B cell (primary cell): ENCODE results near the gene TMED5. TPM values are rescaled to one million over a fixed set of nuclear protein-coding genes. Genes with fewer than 3 reads are reported as not detected.
A peak's percentile ranks its signal among the peaks of the same experiment; 100 is the strongest.
"Not testable (repeated sequence)": the region's sequence is repeated elsewhere in the genome, so short reads cannot be mapped to it uniquely, and the experiment has no call there.

Experiments used
- ATAC-seq: fragments of 200-7000 bp; cut with Tn5 transposase; one replicate; pipeline ENCODE4 v1.10.0; 2021; ENCODE audit warnings: low read depth, mild to moderate bottlenecking, moderate number of reproducible peaks, moderate library complexity
- CTCF ChIA-PET: fragments of 350-600 bp; sonication (Branson Sonifier 250); formaldehyde crosslinking; loops from one replicate; lab custom pipeline; 2021; ENCODE audit warnings: antibody characterized with exemption, inconsistent platforms; lab: Charles Lee
- POLR2A ChIA-PET: fragments of 350-600 bp; sonication (Branson Sonifier 250); formaldehyde crosslinking; loops from one replicate; lab custom pipeline; 2021; ENCODE audit warnings: antibody characterized with exemption; lab: Charles Lee
- DNase-seq: peaks from one replicate; pipeline ENCODE4 v3.0.0; 2013
- H2AFZ ChIP-seq: 2 replicates; pipeline ENCODE4 v1.6.1; 2012; ENCODE audit warnings: mild to moderate bottlenecking, low read depth, low read length; ENCODE audit not compliant: insufficient read depth, poor library complexity, severe bottlenecking
- H3K27ac ChIP-seq, 2 donors: 1 replicate in 1 of 2; 2 replicates in 1 of 2; pipeline ENCODE4 v1.5.1; 2012 to 2013; ENCODE audit warnings: low read length in 2 of 2, mild to moderate bottlenecking in 2 of 2, moderate library complexity in 1 of 2
- H3K27me3 ChIP-seq, 4 experiments: fragments of 200-600 bp in 1 of 4; sonication (generic) in 1 of 4; replicated peaks in 1 of 4; 1 replicate in 2 of 4; 2 replicates in 2 of 4; pipeline versions ENCODE4 v1.6.1 to v1.7.0; 2013 to 2016; ENCODE audit warnings: low read length in 3 of 4, mild to moderate bottlenecking in 2 of 4, mixed read lengths in 1 of 4, moderate library complexity in 1 of 4; ENCODE audit not compliant: insufficient read depth in 4 of 4, control insufficient read depth in 3 of 4; ENCODE audit errors: control extremely low read depth in 1 of 4
- H3K36me3 ChIP-seq, 2 experiments: replicated peaks in 1 of 2; 1 replicate in 1 of 2; 2 replicates in 1 of 2; pipeline versions ENCODE4 v1.6.1 to v1.7.1; 2013; ENCODE audit warnings: low read length in 1 of 2; ENCODE audit not compliant: insufficient read depth in 2 of 2, control insufficient read depth in 1 of 2; ENCODE audit errors: control extremely low read depth in 1 of 2, extremely low read depth in 1 of 2
- H3K4me1 ChIP-seq, 2 donors: fragments of 200-600 bp in 1 of 2; sonication (generic) in 1 of 2; 1 replicate in 1 of 2; 2 replicates in 1 of 2; pipeline versions ENCODE4 v1.5.1 to v1.6.1; 2013 to 2017; ENCODE audit warnings: low read length in 2 of 2; ENCODE audit not compliant: control insufficient read depth in 2 of 2, insufficient read depth in 2 of 2
- H3K4me2 ChIP-seq: replicated peaks from 2 replicates; pipeline ENCODE3; 2012; ENCODE audit warnings: mild to moderate bottlenecking, low read depth, low read length; ENCODE audit not compliant: poor library complexity, severe bottlenecking
- H3K4me3 ChIP-seq, 5 experiments: fragments of 200-600 bp in 1 of 5; sonication (generic) in 1 of 5; 1 replicate in 3 of 5; 2 replicates in 2 of 5; pipeline versions ENCODE4 v1.5.1 to v1.7.0; 2011 to 2016; ENCODE audit warnings: low read length in 4 of 5, mild to moderate bottlenecking in 4 of 5, low read depth in 2 of 5, control low read depth in 1 of 5, moderate library complexity in 1 of 5; ENCODE audit not compliant: insufficient read depth in 1 of 5; ENCODE audit errors: control extremely low read depth in 1 of 5, extremely low read depth in 1 of 5
- H3K79me2 ChIP-seq: fragments of 200-600 bp; sonication (generic); one replicate; pipeline ENCODE4 v1.6.0; 2016; ENCODE audit warnings: low read length; ENCODE audit not compliant: control insufficient read depth, insufficient read depth
- H3K9ac ChIP-seq: fragments of 200-600 bp; sonication (generic); 2 replicates; pipeline ENCODE4 v1.6.1; 2017; ENCODE audit warnings: mild to moderate bottlenecking, low read length, moderate library complexity
- H3K9me3 ChIP-seq, 3 donors: one replicate each; pipeline versions ENCODE4 v1.6.1 to v1.7.1; 2013; ENCODE audit warnings: low read length in 2 of 3; ENCODE audit not compliant: control insufficient read depth in 2 of 3, insufficient read depth in 1 of 3; ENCODE audit errors: control extremely low read depth in 1 of 3
- H4K20me1 ChIP-seq: 2 replicates; pipeline ENCODE4 v1.6.0; 2012; ENCODE audit warnings: mild to moderate bottlenecking, low read length; ENCODE audit not compliant: insufficient read depth, control insufficient read depth, poor library complexity, severe bottlenecking
- H3K27ac Mint-ChIP-seq: one replicate; pipeline ENCODE4 v1.8.0; 2021; ENCODE audit warnings: mixed read lengths
- H3K27me3 Mint-ChIP-seq: one replicate; pipeline ENCODE4 v1.8.0; 2021; ENCODE audit warnings: mixed read lengths
- H3K4me1 Mint-ChIP-seq: one replicate; pipeline ENCODE4 v1.8.0; 2021; ENCODE audit warnings: mixed read lengths
- H3K4me3 Mint-ChIP-seq: one replicate; pipeline ENCODE4 v1.8.0; 2021; ENCODE audit warnings: mixed read lengths
- H3K9me3 Mint-ChIP-seq: one replicate; pipeline ENCODE4 v1.8.0; 2022; ENCODE audit warnings: mixed read lengths; ENCODE audit not compliant: insufficient read depth
- EZH2 ChIP-seq: IDR thresholded peaks from 2 replicates; pipeline ENCODE4 v1.6.1; 2012; ENCODE audit warnings: borderline replicate concordance, low read depth, mild to moderate bottlenecking, moderate library complexity, low read length; ENCODE audit not compliant: insufficient read depth, poor library complexity, severe bottlenecking
- WGBS: methylation state at CpG from one replicate; pipeline ENCODE4 v1.1.5; 2013; ENCODE audit warnings: missing lambda C conversion rate; ENCODE audit not compliant: insufficient coverage; 5-methylcytosine and 5-hydroxymethylcytosine counted together
- intact Hi-C: fragments of 100-400 bp; cut with micrococcal nuclease; formaldehyde crosslinking; loops from one replicate; pipeline ENCODE4 v1.10.0; 2022
- polyA plus RNA-seq: library from polyadenylated mRNA; depleted of rRNA; stranded (reverse); fragments of >200 nt; gene quantifications from 2 replicates; pipeline ENCODE4 v1.2.3, GENCODE V29; 2012
- total RNA-seq, 2 donors: library from RNA; stranded (reverse); fragments of 120-200 nt in 1 of 2; gene quantifications; 1 replicate in 1 of 2; 2 replicates in 1 of 2; pipeline versions ENCODE4 v1.2.3 to v1.2.4, GENCODE V29; 2013 to 2022
- TF ChIP-seq, protein P1 (sequence below): fragments of 200-600 bp; IDR thresholded peaks from one replicate; pipeline ENCODE4 v1.8.0; 2022; ENCODE audit warnings: antibody characterized with exemption, mild to moderate bottlenecking

TMED5 gene
- total and polyA plus RNA-seq, 2 donors (not counting 1 experiment from before 2014, with no cell fraction given) = 23.7 to 46.1 TPM

DNA sequence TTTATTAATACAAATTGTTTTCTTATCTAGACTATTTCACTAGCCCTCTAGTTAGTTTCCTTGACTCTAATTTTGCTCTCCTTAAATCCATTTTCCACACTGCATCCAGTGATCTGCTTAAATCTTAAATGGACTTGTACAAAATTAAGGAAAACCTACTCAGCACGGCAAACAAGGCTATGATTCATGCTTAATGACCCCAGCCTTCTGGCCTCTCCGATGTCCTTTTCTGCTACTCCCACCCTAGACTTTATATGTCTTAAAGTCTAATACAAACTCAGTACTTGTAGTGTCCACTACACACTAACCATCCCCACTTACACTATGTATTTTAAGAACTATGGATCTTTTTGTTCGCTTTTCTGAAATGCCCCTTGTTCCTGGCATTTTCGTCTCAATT is 2.2 kb downstream of the TMED5 start:
- TF ChIP-seq EZH2 = no peak
- TF ChIP-seq, protein P1, sequence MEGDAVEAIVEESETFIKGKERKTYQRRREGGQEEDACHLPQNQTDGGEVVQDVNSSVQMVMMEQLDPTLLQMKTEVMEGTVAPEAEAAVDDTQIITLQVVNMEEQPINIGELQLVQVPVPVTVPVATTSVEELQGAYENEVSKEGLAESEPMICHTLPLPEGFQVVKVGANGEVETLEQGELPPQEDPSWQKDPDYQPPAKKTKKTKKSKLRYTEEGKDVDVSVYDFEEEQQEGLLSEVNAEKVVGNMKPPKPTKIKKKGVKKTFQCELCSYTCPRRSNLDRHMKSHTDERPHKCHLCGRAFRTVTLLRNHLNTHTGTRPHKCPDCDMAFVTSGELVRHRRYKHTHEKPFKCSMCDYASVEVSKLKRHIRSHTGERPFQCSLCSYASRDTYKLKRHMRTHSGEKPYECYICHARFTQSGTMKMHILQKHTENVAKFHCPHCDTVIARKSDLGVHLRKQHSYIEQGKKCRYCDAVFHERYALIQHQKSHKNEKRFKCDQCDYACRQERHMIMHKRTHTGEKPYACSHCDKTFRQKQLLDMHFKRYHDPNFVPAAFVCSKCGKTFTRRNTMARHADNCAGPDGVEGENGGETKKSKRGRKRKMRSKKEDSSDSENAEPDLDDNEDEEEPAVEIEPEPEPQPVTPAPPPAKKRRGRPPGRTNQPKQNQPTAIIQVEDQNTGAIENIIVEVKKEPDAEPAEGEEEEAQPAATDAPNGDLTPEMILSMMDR = no peak
- intact Hi-C loops = no loop called here
- Mint-ChIP-seq H3K4me1 (peaks cover 43% of the 10 kb centered on the region), H3K9me3 (no peaks in the 10 kb centered on the region), H3K4me3 (peak overlapping the region; percentile 90), H3K27me3 (no peaks in the 10 kb centered on the region), H3K27ac (no peak overlapping the region)
- WGBS = 81% methylated on average over 3 of the region's 4 CpGs
- Histone ChIP-seq H3K27me3 (no peaks in the 10 kb centered on the region), H3K4me3 (peak overlapping the region in 3 of 5 experiments; percentile 81 to 98 (median 97)), H3K9me3 (no peaks in the 10 kb centered on the region), H3K27ac (no peak overlapping the region), H3K4me2 (peak overlapping the region; percentile 80), H4K20me1 (peaks cover 56% of the 10 kb centered on the region), H2AFZ (no peak overlapping the region), H3K9ac (peak overlapping the region; percentile 89), H3K4me1 (peaks cover 27 to 42% of the 10 kb centered on the region in 2 donors), H3K36me3 (peaks cover 0 to 4% of the 10 kb centered on the region in 2 experiments), H3K79me2 (peaks cover 65% of the 10 kb centered on the region)
- CTCF ChIA-PET = no interaction called here
- POLR2A ChIA-PET = interaction anchor here (0.6 kb wide), 1 partner anchor 158 kb away, joined by 8 read pairs; no protein-coding TSS in a partner anchor
- ATAC-seq (no peak), DNase-seq (no peak)

DNA sequence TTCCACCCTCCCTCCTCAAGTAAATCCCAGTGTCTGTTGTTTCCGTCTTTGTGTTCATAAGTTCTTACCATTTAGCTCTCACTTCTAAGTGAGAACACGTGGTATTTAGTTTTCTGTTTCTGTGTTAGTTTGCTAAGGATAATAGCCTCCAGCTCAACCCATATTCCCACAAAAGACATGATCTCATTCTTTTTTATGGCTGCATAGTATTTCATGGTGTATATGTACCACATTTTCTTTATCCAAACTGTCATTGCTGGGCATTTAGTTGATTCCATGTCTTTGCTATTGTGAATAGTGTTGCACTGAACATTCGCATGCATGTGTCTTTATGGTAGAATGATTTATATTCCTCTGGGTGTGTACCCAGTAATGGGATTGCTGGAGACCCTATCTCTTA is 5.6 kb downstream of the TMED5 start:
- H3K4me3 Mint-ChIP-seq, H3K27ac Mint-ChIP-seq, H3K4me3 ChIP-seq, H3K9ac ChIP-seq, H3K4me2 ChIP-seq, H3K27ac ChIP-seq, H3K9me3 Mint-ChIP-seq, intact Hi-C loops, ATAC-seq, H3K36me3 ChIP-seq, CTCF ChIA-PET, DNase-seq, POLR2A ChIA-PET, H3K27me3 Mint-ChIP-seq, H2AFZ ChIP-seq, H3K27me3 ChIP-seq: not testable (repeated sequence)
- peaks cover 26 to 51% of the 10 kb centered on the region in 2 donors for H3K4me1 ChIP-seq
- WGBS = no CpG with 5 or more reads among the region's 3 CpGs
- H3K79me2 ChIP-seq = peaks cover 98% of the 10 kb centered on the region
- peaks cover 53% of the 10 kb centered on the region for H3K4me1 Mint-ChIP-seq
- peaks cover 82% of the 10 kb centered on the region for H4K20me1 ChIP-seq
- H3K9me3 ChIP-seq = peaks cover 0 to 12% (median 0%) of the 10 kb centered on the region in 3 donors
